Prostate gland (tissue), 2 donors: ENCODE data around the gene UBAC2.

Experiments
- POLR2A ChIP-seq: fragments of 450-650 bp; IDR thresholded peaks from one replicate; pipeline ENCODE4 v1.6.1; 2016; ENCODE audit warnings: antibody characterized with exemption, mild to moderate bottlenecking
- POLR2AphosphoS5 ChIP-seq: sonication (generic); formaldehyde crosslinking; IDR thresholded peaks from one replicate; pipeline ENCODE4 v1.6.1; 2017; ENCODE audit warnings: antibody characterized with exemption
- TF ChIP-seq, protein P1 (sequence below), 4 experiments: fragments of 200-600 bp in 2 of 4; fragments of 450-650 bp in 2 of 4; sonication (generic) in 2 of 4; IDR thresholded peaks; 1 replicate in 3 of 4; 2 replicates in 1 of 4; pipeline ENCODE4 v1.5.1; 2016 to 2019; ENCODE audit warnings: antibody characterized with exemption in 4 of 4, mild to moderate bottlenecking in 2 of 4, moderate library complexity in 2 of 4

DNA sequence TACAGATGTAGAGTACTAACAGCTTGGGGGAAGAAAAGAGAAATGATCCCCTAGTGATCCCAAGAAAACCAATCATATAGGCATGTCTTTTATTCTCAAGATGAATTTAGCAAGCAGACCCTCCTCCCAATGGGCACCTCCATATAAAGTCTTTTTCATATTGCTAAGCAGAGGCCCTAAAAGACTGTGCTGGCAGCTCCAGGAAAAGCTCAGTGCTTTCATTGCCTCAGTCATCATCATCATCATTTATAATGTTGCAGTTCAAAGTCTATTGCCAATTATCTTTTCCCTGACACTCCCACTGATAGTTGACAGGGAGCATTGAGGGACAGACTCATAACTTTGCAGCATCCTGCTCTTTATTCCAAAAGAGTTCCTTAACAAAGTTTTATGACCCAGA, 93.5 kb downstream of the UBAC2 start:
- TF ChIP-seq, protein P1, sequence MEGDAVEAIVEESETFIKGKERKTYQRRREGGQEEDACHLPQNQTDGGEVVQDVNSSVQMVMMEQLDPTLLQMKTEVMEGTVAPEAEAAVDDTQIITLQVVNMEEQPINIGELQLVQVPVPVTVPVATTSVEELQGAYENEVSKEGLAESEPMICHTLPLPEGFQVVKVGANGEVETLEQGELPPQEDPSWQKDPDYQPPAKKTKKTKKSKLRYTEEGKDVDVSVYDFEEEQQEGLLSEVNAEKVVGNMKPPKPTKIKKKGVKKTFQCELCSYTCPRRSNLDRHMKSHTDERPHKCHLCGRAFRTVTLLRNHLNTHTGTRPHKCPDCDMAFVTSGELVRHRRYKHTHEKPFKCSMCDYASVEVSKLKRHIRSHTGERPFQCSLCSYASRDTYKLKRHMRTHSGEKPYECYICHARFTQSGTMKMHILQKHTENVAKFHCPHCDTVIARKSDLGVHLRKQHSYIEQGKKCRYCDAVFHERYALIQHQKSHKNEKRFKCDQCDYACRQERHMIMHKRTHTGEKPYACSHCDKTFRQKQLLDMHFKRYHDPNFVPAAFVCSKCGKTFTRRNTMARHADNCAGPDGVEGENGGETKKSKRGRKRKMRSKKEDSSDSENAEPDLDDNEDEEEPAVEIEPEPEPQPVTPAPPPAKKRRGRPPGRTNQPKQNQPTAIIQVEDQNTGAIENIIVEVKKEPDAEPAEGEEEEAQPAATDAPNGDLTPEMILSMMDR (IDR thresholded peaks at IDR 0.05), result no peak
- no peak for TF ChIP-seq POLR2AphosphoS5
- no peak for TF ChIP-seq POLR2A
